AG09309 (cell line): ENCODE measurements around the gene NUFIP1.
"Not testable (repeated sequence)": the region's sequence is repeated elsewhere in the genome, so short reads cannot be mapped to it uniquely, and the experiment has no call there.

Source experiments
- DNase-seq: peaks from one replicate; pipeline ENCODE4 v3.0.0-alpha.2; 2010; ENCODE audit warnings: low read depth
- H3K4me3 ChIP-seq: 2 replicates; pipeline ENCODE4 v1.5.1; 2011; ENCODE audit warnings: mild to moderate bottlenecking, low read depth, low read length, moderate library complexity; ENCODE audit not compliant: control insufficient read depth
- TF ChIP-seq, protein P1 (sequence below): IDR thresholded peaks from 2 replicates; pipeline ENCODE4 v1.5.1; 2011; ENCODE audit warnings: mild to moderate bottlenecking, low read depth, low read length, inconsistent platforms; ENCODE audit not compliant: insufficient read depth, control insufficient read depth; ENCODE audit errors: missing control alignments

NUFIP1 gene

DNA sequence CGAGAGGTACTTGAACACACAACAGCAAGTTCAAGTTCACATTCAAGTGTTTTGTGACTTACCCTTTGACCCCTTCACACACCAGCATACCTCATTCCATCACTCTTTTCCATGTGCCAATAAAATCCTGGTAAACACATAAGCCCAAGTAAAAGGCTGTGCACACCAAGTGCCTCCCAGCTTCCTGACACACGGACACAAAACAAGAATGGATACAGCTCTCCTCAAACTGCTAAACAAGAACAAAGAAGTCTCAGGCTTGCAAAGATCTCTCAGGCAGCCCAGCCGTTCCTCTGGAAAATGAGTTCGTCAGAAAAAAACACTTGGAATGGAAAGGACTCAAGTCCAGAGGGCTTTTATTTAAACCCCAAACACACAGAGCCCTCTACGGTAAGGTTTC lies 83.7 kb downstream of the NUFIP1 start:
- no peak overlapping the region for H3K4me3 ChIP-seq
- TF ChIP-seq, protein P1, sequence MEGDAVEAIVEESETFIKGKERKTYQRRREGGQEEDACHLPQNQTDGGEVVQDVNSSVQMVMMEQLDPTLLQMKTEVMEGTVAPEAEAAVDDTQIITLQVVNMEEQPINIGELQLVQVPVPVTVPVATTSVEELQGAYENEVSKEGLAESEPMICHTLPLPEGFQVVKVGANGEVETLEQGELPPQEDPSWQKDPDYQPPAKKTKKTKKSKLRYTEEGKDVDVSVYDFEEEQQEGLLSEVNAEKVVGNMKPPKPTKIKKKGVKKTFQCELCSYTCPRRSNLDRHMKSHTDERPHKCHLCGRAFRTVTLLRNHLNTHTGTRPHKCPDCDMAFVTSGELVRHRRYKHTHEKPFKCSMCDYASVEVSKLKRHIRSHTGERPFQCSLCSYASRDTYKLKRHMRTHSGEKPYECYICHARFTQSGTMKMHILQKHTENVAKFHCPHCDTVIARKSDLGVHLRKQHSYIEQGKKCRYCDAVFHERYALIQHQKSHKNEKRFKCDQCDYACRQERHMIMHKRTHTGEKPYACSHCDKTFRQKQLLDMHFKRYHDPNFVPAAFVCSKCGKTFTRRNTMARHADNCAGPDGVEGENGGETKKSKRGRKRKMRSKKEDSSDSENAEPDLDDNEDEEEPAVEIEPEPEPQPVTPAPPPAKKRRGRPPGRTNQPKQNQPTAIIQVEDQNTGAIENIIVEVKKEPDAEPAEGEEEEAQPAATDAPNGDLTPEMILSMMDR: no peak
- no peak for DNase-seq

DNA sequence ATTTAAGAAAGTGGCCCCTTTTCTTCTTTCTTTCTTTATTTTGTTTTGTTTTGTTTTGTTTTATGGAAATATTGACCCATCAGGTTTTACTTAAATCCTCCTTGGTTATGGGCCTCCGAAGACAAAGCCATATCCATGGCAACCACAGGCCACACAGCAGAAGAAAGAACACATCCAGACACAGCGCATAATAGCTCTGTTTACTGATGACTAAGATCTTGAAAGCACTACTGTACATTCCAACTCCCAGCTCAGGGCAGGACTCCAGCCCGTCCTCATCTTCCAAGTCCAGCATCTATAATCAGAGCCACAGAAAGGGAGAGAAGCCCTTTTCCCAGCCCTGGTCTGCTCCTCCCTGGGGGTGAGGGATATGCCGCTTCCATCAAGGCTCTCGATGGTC lies 84.3 kb downstream of the NUFIP1 start:
- peak; percentile 93 for DNase-seq
- H3K4me3 ChIP-seq: no peak overlapping the region
- TF ChIP-seq, protein P1: no peak

DNA sequence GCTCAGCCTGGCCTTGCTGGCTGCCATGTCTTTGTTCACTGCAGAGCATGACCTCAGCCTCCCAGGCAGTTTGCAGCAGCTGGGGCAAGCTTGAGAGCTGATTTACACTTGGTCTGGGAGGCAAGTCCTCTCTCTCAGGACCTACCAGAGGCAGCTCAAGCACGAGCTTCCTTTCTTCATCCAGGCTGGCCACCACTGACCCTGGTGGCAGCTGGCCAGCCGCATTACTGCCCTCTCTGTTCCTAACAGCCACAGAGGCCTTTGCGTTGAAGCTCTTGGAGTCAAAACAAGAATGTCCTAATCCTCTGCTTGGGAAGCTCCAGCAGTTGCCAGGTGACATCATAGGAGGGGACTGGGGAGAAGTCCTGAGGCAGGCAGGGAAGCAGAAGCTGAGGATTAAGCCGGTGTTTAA lies 85.7 kb downstream of the NUFIP1 start:
- TF ChIP-seq, protein P1: no peak
- DNase-seq: peak; percentile 77

DNA sequence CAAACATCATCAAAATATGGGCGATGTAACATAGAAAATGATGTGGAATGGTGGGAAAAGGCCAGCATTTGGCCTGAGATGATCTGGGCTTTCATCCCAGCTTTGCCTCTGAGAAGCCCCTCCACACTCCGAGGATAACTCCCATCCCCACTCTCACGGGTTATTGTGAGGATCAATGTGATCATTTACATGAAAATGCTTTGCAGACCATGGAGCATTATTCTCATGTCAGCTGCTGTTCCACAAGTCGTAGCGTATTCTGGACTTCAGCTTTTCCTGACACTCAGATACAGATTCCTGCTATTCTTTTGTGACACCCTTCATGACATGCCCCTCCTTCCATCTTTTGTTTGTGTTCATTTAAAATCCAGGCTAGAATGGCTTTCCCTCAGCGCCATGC lies 86.5 kb downstream of the NUFIP1 start:
- TF ChIP-seq, protein P1: no peak
- H3K4me3 ChIP-seq: no peak overlapping the region
- no peak for DNase-seq

More for the DNA sequence above, 85.7 kb downstream of the NUFIP1 start:
- no peak overlapping the region for H3K4me3 ChIP-seq

DNA sequence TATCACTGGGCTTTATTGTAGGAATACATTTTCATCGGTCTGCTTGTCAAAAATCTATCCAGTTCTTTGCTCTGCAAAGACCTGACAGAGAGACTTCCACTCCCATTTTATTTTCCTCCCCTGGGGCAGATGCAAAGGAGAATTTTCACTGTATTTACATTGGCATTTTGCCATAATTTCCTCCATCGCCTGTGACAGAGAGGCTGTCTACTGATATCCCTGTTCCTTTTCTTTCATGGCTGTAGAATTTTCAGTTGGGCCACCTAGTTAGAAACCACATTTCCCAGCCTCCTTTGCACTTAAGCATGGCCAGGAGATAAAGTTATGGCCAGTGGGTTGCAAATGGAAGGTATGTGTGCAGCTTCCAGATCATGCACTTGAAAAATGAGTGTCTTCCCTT lies 89.3 kb downstream of the NUFIP1 start:
- TF ChIP-seq, protein P1: no peak
- no peak overlapping the region for H3K4me3 ChIP-seq
- DNase-seq: no peak

DNA sequence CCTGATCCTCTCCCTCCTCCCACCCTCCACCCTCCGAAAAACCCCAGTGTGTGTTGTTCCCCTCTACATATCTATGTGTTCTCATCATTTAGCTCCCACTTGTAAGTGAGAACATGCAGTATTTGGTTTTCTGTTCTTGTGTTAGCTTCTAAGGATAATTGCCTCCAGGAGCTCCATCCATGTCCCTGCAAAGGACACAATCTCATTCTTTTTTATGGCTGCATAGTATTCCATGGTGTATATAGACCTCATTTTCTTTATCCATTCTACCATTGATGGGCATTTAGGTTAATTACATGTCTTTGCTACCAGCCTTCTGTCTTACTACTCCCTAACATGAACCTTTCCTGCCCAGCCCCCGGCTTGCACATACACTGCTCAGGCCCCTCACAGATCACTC lies 91.0 kb downstream of the NUFIP1 start:
- H3K4me3 ChIP-seq, DNase-seq: not testable (repeated sequence)

DNA sequence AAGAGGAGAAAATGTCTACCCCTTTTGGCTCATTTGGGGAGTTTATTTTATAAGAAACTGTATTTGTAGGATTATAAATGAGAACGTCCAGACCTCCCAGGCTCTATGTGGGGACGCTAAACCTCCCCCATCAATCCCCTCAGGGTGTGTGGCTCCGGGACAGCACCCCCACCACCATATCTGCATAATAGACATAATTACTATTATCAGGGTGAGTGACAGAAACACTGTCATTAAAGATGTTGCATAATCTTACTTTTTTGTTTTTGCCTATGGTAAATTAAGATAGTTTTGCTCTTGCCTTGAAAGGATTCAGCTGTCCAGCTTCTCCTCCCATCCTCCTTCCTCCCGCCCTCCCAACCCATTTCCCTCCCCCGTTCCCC lies 93.3 kb downstream of the NUFIP1 start:
- no peak overlapping the region for H3K4me3 ChIP-seq
- TF ChIP-seq, protein P1: no peak
- no peak for DNase-seq
